HG03378 (cell line): ENCODE data around the gene LAMA3.

Experiments
- ATAC-seq: cut with Tn5 transposase; IDR thresholded peaks from one replicate; pipeline ENCODE4 v1.9.1; 2021; ENCODE audit warnings: mild to moderate bottlenecking, moderate library complexity; ENCODE audit not compliant: unreplicated experiment

LAMA3 gene

GRCh38 chr18:23889907-23890306 is 200.7 kb downstream of the LAMA3 start:
- no peak for ATAC-seq

GRCh38 chr18:23890589-23890988 is 201.3 kb downstream of the LAMA3 start:
- ATAC-seq: no peak

GRCh38 chr18:23893653-23894052 is 204.4 kb downstream of the LAMA3 start:
- no peak for ATAC-seq

- ATAC-seq: no peak
These were observed 205.5 kb downstream of the LAMA3 start for GRCh38 chr18:23894661-23895175.

GRCh38 chr18:23897291-23897690 is 208.0 kb downstream of the LAMA3 start:
- ATAC-seq: no peak

GRCh38 chr18:23897733-23898132 is 208.5 kb downstream of the LAMA3 start:
- ATAC-seq: no peak

GRCh38 chr18:23900994-23901393 is 211.7 kb downstream of the LAMA3 start:
- ATAC-seq: no peak

GRCh38 chr18:23902396-23902795 is 213.1 kb downstream of the LAMA3 start:
- ATAC-seq: no peak

- ATAC-seq: no peak
These were observed 214.7 kb downstream of the LAMA3 start for GRCh38 chr18:23903971-23904370.

- no peak for ATAC-seq
These were observed 217.4 kb downstream of the LAMA3 start for GRCh38 chr18:23906658-23907057.

GRCh38 chr18:23908827-23909226 is 219.6 kb downstream of the LAMA3 start:
- no peak for ATAC-seq

GRCh38 chr18:23910032-23910431 is 220.8 kb downstream of the LAMA3 start:
- no peak for ATAC-seq

- ATAC-seq: no peak
These were observed 223.1 kb downstream of the LAMA3 start for GRCh38 chr18:23912356-23912755.

- no peak for ATAC-seq
These were observed 227.1 kb downstream of the LAMA3 start for GRCh38 chr18:23916338-23916737.

GRCh38 chr18:23918395-23919032 is 229.3 kb downstream of the LAMA3 start:
- no peak for ATAC-seq

- no peak for ATAC-seq
These were observed 230.8 kb downstream of the LAMA3 start for GRCh38 chr18:23920054-23920453.

GRCh38 chr18:23921716-23922285 is 232.5 kb downstream of the LAMA3 start:
- no peak for ATAC-seq

- ATAC-seq: peak; percentile 58
These were observed 233.7 kb downstream of the LAMA3 start for GRCh38 chr18:23922939-23923338.

- no peak for ATAC-seq
These were observed 235.6 kb downstream of the LAMA3 start for GRCh38 chr18:23924813-23925212.

- no peak for ATAC-seq
These were observed 237.3 kb downstream of the LAMA3 start for GRCh38 chr18:23926571-23926970.

GRCh38 chr18:23927821-23928746 is 238.8 kb downstream of the LAMA3 start:
- ATAC-seq: no peak
